Measurements from ENCODE around the gene HOXD1.
A peak's percentile ranks its signal among the peaks of the same experiment; 100 is the strongest.

HOXD1 gene

GRCh38 chr2:176169711-176170110, 18.8 kb upstream of the HOXD1 start:
- H2AFZ ChIP-seq (ENCODE audit: low read length) = no peak overlapping the region
- no CpG with 5 or more reads among the region's 2 CpGs for WGBS, 2 donors (ENCODE audit: extremely low coverage in 2 of 2, insufficient read length in 2 of 2, insufficient replicate concordance in 1 of 2)
- H3K4ac ChIP-seq (ENCODE audit: low read length) = no peak overlapping the region
- no peak for DNase-seq (ENCODE audit: low spot score)
- H3K23ac ChIP-seq (ENCODE audit: low read depth, low read length, poor library complexity) = no peak overlapping the region
- H3K9me3 ChIP-seq (replicated peaks in 1 of 2; ENCODE audit: control insufficient read depth in 2 of 2, insufficient read depth in 1 of 2, low read depth in 1 of 2, low read length in 2 of 2) = peaks cover 3 to 7% of the 10 kb centered on the region in 2 donors
- H3K36me3 ChIP-seq (replicated peaks in 1 of 2; ENCODE audit: control insufficient read depth in 2 of 2, insufficient read depth in 2 of 2, low read length in 2 of 2) = no peaks in the 10 kb centered on the region
- H3K4me3 ChIP-seq (ENCODE audit: low read length in 2 of 2) = no peak overlapping the region
- peaks cover 3 to 7% of the 10 kb centered on the region in 2 donors for H3K4me1 ChIP-seq (ENCODE audit: control insufficient read depth in 2 of 2, insufficient read depth in 1 of 2, low read depth in 1 of 2, low read length in 2 of 2)
- H3K9ac ChIP-seq (ENCODE audit: low read depth, low read length, poor library complexity) = no peak overlapping the region
- H3K4me2 ChIP-seq (ENCODE audit: insufficient read depth, low read length, poor library complexity, severe bottlenecking) = no peak overlapping the region
- no peak overlapping the region for H3K14ac ChIP-seq (ENCODE audit: low read length)
- no peak overlapping the region for H4K8ac ChIP-seq (ENCODE audit: low read depth, low read length)
- no peaks in the 10 kb centered on the region for H3K79me1 ChIP-seq (ENCODE audit: low read depth, low read length)
- H2BK5ac ChIP-seq (ENCODE audit: low read length) = no peak overlapping the region
- no peak overlapping the region for H3K27ac ChIP-seq (replicated peaks; ENCODE audit: low read length)
- peaks cover 38 to 98% (median 86%) of the 10 kb centered on the region in 3 experiments for H3K27me3 ChIP-seq (ENCODE audit: control insufficient read depth in 3 of 3, insufficient read depth in 3 of 3, low read depth in 1 of 3, low read length in 3 of 3)
- H2BK12ac ChIP-seq (ENCODE audit: low read length) = no peak overlapping the region
- H2AK5ac ChIP-seq (ENCODE audit: low read depth, low read length) = no peak overlapping the region
- H3K18ac ChIP-seq (ENCODE audit: low read length) = no peak overlapping the region
- no peak overlapping the region for H4K91ac ChIP-seq (ENCODE audit: low read depth, low read length, poor library complexity)
- H2BK15ac ChIP-seq (ENCODE audit: low read length) = no peak overlapping the region
- H2BK120ac ChIP-seq (ENCODE audit: low read depth, low read length) = no peak overlapping the region

DNA sequence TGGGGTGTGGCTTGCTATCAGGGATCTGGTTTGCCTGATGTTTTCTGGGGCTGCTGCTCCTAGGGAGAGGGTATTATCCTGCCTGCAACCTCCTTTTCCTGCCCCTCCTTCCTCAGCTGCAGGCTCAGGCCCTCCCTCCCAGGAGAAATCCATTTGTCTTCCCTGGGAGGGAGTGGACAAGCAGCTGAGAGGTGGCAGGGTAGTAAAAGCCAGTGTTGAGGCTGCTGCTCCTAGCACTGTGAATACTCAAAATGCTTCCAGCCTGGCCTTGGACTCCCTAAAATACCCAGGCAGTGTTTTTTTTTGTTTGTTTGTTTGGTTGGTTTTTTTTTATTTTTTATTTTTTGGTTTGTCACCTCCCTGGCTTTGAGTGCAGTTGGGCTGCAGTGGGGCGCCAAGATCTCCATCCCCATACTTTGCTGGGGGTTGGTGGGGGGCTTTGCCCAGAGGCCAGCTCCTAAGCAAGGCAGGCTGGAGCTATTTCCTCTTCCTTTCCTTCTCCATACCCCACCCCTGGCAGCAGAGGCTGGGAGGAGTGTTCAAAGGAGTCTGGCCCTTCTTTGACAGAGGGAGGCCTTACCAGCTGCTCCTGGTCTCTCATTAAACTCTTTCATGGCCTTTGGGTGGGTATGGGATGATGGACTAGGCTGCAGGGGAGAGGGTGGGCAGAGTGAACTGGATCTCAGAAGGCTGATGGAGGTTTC, 17.7 kb upstream of the HOXD1 start:
- H3K4me1 ChIP-seq (ENCODE audit: control insufficient read depth in 2 of 2, insufficient read depth in 1 of 2, low read depth in 1 of 2, low read length in 2 of 2) = peaks cover 7 to 8% of the 10 kb centered on the region in 2 donors
- no peak overlapping the region for H2BK5ac ChIP-seq (ENCODE audit: low read length)
- H3K9ac ChIP-seq (ENCODE audit: low read depth, low read length, poor library complexity) = no peak overlapping the region
- no CpG with 5 or more reads among the region's 1 CpG for WGBS, 2 donors (ENCODE audit: extremely low coverage in 2 of 2, insufficient read length in 2 of 2, insufficient replicate concordance in 1 of 2)
- no peak overlapping the region for H4K8ac ChIP-seq (ENCODE audit: low read depth, low read length)
- no peak for DNase-seq (ENCODE audit: low spot score)
- H2BK12ac ChIP-seq (ENCODE audit: low read length) = no peak overlapping the region
- H3K79me1 ChIP-seq (ENCODE audit: low read depth, low read length) = no peaks in the 10 kb centered on the region
- H2BK15ac ChIP-seq (ENCODE audit: low read length) = no peak overlapping the region
- no peak overlapping the region for H3K4me2 ChIP-seq (ENCODE audit: insufficient read depth, low read length, poor library complexity, severe bottlenecking)
- H2BK120ac ChIP-seq (ENCODE audit: low read depth, low read length) = no peak overlapping the region
- H4K91ac ChIP-seq (ENCODE audit: low read depth, low read length, poor library complexity) = no peak overlapping the region
- no peak overlapping the region for H3K4me3 ChIP-seq (ENCODE audit: low read length in 2 of 2)
- no peak overlapping the region for H2AK5ac ChIP-seq (ENCODE audit: low read depth, low read length)
- peaks cover 3 to 4% of the 10 kb centered on the region in 2 donors for H3K9me3 ChIP-seq (replicated peaks in 1 of 2; ENCODE audit: control insufficient read depth in 2 of 2, insufficient read depth in 1 of 2, low read depth in 1 of 2, low read length in 2 of 2)
- H3K27me3 ChIP-seq (ENCODE audit: control insufficient read depth in 3 of 3, insufficient read depth in 3 of 3, low read depth in 1 of 3, low read length in 3 of 3) = peaks cover 28 to 98% (median 86%) of the 10 kb centered on the region in 3 experiments
- H3K23ac ChIP-seq (ENCODE audit: low read depth, low read length, poor library complexity) = no peak overlapping the region
- no peak overlapping the region for H2AFZ ChIP-seq (ENCODE audit: low read length)
- no peak overlapping the region for H3K14ac ChIP-seq (ENCODE audit: low read length)
- H3K36me3 ChIP-seq (replicated peaks in 1 of 2; ENCODE audit: control insufficient read depth in 2 of 2, insufficient read depth in 2 of 2, low read length in 2 of 2) = no peaks in the 10 kb centered on the region
- H3K4ac ChIP-seq (ENCODE audit: low read length) = no peak overlapping the region
- H3K18ac ChIP-seq (ENCODE audit: low read length) = no peak overlapping the region
- no peak overlapping the region for H3K27ac ChIP-seq (replicated peaks; ENCODE audit: low read length)

DNA sequence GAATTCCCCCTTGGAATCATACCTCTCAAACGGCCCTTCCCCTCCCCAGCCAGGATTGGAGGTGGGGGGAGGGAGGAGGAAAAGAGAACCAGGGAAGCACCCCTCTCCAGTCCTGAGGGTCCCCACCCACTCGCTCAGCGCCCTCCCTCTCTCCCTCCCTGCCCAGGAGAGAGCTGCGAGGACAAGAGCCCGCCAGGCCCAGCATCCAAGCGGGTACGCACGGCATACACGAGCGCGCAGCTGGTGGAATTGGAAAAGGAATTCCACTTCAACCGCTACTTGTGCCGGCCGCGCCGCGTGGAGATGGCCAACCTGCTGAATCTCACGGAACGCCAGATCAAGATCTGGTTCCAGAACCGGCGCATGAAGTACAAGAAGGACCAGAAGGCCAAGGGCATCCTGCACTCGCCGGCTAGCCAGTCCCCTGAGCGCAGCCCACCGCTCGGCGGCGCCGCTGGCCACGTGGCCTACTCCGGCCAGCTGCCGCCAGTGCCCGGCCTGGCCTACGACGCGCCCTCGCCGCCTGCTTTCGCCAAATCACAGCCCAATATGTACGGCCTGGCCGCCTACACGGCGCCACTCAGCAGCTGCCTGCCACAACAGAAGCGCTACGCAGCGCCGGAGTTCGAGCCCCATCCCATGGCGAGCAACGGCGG, 17.0 kb upstream of the HOXD1 start:
- H2AFZ ChIP-seq (ENCODE audit: low read length) = peak overlapping the region; percentile 85
- no peak overlapping the region for H2BK12ac ChIP-seq (ENCODE audit: low read length)
- H3K9ac ChIP-seq (ENCODE audit: low read depth, low read length, poor library complexity) = no peak overlapping the region
- H3K27ac ChIP-seq (replicated peaks; ENCODE audit: low read length) = no peak overlapping the region
- no peak overlapping the region for H2BK120ac ChIP-seq (ENCODE audit: low read depth, low read length)
- H3K36me3 ChIP-seq (replicated peaks in 1 of 2; ENCODE audit: control insufficient read depth in 2 of 2, insufficient read depth in 2 of 2, low read length in 2 of 2) = no peaks in the 10 kb centered on the region
- H3K4ac ChIP-seq (ENCODE audit: low read length) = no peak overlapping the region
- no peak overlapping the region for H3K4me3 ChIP-seq (ENCODE audit: low read length in 2 of 2)
- H3K4me2 ChIP-seq (ENCODE audit: insufficient read depth, low read length, poor library complexity, severe bottlenecking) = no peak overlapping the region
- WGBS, 2 donors (ENCODE audit: extremely low coverage in 2 of 2, insufficient read length in 2 of 2, insufficient replicate concordance in 1 of 2) = no CpG with 5 or more reads among the region's 51 CpGs
- peak overlapping the region; percentile 78 for H3K18ac ChIP-seq (ENCODE audit: low read length)
- H2AK5ac ChIP-seq (ENCODE audit: low read depth, low read length) = no peak overlapping the region
- no peaks in the 10 kb centered on the region for H3K79me1 ChIP-seq (ENCODE audit: low read depth, low read length)
- H3K4me1 ChIP-seq (ENCODE audit: control insufficient read depth in 2 of 2, insufficient read depth in 1 of 2, low read depth in 1 of 2, low read length in 2 of 2) = peaks cover 7 to 8% of the 10 kb centered on the region in 2 donors
- H2BK15ac ChIP-seq (ENCODE audit: low read length) = no peak overlapping the region
- H3K27me3 ChIP-seq (ENCODE audit: control insufficient read depth in 3 of 3, insufficient read depth in 3 of 3, low read depth in 1 of 3, low read length in 3 of 3) = peaks cover 29 to 98% (median 86%) of the 10 kb centered on the region in 3 experiments
- H3K23ac ChIP-seq (ENCODE audit: low read depth, low read length, poor library complexity) = peak overlapping the region; percentile 90
- H4K91ac ChIP-seq (ENCODE audit: low read depth, low read length, poor library complexity) = no peak overlapping the region
- peaks cover 4 to 6% of the 10 kb centered on the region in 2 donors for H3K9me3 ChIP-seq (replicated peaks in 1 of 2; ENCODE audit: control insufficient read depth in 2 of 2, insufficient read depth in 1 of 2, low read depth in 1 of 2, low read length in 2 of 2)
- no peak overlapping the region for H2BK5ac ChIP-seq (ENCODE audit: low read length)
- no peak overlapping the region for H4K8ac ChIP-seq (ENCODE audit: low read depth, low read length)
- H3K14ac ChIP-seq (ENCODE audit: low read length) = no peak overlapping the region
- DNase-seq (ENCODE audit: low spot score) = no peak
